Hepatocyte (in vitro differentiated cells): ENCODE measurements around the gene S100A5.

Experiments used
- EZH2 ChIP-seq: fragments of 200-600 bp; sonication (generic); IDR thresholded peaks from 2 replicates; pipeline ENCODE4 v1.6.1; 2016; ENCODE audit warnings: antibody characterized with exemption, mild to moderate bottlenecking, borderline replicate concordance
- EZH2phosphoT487 ChIP-seq: fragments of 200-600 bp; sonication (generic); IDR thresholded peaks from one replicate; pipeline ENCODE4 v1.6.1; 2018; ENCODE audit warnings: antibody characterized with exemption, mild to moderate bottlenecking, low read depth, moderate library complexity; ENCODE audit not compliant: unreplicated experiment, severe bottlenecking
- TF ChIP-seq, protein P1 (sequence below): fragments of 200-600 bp; sonication (generic); IDR thresholded peaks from 2 replicates; pipeline ENCODE4 v1.5.1; 2016; ENCODE audit warnings: antibody characterized with exemption, mild to moderate bottlenecking; ENCODE audit not compliant: poor library complexity

GRCh38 chr1:153570874-153571273, 30.1 kb upstream of the S100A5 start:
- TF ChIP-seq, protein P1, sequence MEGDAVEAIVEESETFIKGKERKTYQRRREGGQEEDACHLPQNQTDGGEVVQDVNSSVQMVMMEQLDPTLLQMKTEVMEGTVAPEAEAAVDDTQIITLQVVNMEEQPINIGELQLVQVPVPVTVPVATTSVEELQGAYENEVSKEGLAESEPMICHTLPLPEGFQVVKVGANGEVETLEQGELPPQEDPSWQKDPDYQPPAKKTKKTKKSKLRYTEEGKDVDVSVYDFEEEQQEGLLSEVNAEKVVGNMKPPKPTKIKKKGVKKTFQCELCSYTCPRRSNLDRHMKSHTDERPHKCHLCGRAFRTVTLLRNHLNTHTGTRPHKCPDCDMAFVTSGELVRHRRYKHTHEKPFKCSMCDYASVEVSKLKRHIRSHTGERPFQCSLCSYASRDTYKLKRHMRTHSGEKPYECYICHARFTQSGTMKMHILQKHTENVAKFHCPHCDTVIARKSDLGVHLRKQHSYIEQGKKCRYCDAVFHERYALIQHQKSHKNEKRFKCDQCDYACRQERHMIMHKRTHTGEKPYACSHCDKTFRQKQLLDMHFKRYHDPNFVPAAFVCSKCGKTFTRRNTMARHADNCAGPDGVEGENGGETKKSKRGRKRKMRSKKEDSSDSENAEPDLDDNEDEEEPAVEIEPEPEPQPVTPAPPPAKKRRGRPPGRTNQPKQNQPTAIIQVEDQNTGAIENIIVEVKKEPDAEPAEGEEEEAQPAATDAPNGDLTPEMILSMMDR = no peak
- TF ChIP-seq EZH2 (no peak), EZH2phosphoT487 (no peak)
